GM19452 (cell line): Measurements from ENCODE around the gene AATF.

Experiments
- ATAC-seq: cut with Tn5 transposase; IDR thresholded peaks from one replicate; pipeline ENCODE4 v1.9.1; 2021; ENCODE audit not compliant: unreplicated experiment

Gene AATF, protein sequence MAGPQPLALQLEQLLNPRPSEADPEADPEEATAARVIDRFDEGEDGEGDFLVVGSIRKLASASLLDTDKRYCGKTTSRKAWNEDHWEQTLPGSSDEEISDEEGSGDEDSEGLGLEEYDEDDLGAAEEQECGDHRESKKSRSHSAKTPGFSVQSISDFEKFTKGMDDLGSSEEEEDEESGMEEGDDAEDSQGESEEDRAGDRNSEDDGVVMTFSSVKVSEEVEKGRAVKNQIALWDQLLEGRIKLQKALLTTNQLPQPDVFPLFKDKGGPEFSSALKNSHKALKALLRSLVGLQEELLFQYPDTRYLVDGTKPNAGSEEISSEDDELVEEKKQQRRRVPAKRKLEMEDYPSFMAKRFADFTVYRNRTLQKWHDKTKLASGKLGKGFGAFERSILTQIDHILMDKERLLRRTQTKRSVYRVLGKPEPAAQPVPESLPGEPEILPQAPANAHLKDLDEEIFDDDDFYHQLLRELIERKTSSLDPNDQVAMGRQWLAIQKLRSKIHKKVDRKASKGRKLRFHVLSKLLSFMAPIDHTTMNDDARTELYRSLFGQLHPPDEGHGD

DNA sequence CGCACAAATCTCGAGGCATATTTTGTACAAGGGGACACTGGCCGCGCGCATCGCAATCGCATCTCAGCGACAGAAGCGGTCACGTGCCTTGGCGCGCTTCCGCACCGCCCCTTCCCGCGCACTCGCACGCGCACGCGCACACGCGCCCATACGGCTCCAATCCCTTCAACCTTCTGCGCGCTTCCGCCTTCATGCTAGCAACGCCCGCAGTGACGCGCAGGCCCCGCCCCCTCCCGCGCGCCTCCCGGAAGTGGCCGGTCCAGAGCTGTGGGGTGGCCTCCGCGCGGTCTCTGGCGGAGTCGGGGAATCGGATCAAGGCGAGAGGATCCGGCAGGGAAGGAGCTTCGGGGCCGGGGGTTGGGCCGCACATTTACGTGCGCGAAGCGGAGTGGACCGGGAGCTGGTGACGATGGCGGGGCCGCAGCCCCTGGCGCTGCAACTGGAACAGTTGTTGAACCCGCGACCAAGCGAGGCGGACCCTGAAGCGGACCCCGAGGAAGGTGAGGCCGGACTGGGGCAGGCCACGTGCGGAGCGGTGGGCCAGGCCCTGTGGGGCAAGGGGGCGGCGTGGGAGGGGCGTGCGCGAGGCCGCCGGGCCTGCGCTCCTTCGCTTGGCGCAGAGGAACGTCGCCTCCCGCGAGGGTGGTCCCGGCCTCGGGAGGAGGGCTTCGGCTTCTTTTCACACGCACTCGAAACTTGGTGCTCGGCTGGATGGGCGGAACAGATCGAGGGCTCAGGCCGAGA is at the start of gene AATF:
Gene AATF, plus strand, starts transcription at position 238 of the 744 bp plus-strand sequence. Its CDS starts 172 bp downstream, at position 410.
- ATAC-seq, result peak; percentile 92

DNA sequence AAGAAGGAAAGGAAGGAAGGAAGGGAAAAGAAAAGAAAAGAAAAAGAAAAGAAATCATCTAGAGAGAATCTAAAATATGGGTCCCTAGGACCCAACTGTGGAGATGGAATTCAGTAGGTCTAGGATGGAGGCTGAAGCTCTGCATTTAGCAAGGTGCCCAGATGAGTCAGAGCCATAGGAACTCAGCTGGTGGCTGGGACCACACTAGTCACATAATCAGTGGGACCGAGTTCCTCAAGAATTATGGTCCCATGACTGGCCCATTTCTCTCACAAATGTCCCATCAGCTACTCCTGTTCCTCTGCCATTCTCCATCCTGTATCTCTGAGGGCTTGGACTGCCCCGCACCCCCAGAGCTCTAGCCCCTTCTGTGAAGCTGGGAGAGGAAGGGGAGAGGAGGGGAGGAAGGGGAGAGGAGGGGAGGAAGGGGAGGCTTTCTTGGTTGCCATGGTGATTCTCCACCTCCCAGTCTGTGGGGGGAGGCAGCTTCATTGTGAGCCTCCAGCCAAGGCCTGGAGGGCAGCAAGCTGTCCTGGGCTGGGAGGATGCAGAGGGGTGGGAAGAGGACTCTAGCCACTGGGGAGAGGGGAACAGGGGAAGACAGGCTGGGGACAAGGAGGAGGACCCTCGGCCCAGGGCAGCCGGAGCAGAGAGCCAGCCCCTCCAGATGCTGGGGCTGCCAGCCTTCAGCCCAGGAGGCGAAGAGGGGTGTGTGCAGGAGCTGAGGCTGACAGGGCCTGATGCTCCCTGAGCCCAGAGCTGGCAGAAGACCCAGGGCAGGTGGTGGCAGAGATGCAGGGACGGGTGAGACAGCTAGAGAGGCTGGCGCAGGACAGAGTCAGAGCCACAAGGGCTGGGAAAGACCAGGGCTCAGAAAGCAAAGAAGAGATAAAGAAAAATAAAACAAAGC is 49.2 kb upstream of the AATF start:
- no peak for ATAC-seq

DNA sequence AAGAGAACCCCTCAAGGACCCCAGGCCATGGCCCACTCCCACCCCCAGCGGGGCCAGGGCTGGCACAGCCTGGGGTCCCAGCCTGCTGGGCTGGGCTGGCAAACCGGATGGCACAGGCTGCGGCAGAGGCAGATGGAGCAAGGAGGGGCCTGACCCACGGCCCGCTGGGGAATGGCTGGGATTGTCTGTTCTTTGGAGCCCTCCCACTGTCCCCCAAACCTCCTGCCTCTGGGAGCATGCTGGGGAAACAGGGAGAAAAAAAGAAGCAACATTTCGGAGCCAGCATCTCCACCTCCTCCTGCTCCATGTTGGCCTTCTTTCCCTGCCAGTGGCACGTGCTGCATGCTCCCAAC is 48.6 kb upstream of the AATF start:
- no peak for ATAC-seq

DNA sequence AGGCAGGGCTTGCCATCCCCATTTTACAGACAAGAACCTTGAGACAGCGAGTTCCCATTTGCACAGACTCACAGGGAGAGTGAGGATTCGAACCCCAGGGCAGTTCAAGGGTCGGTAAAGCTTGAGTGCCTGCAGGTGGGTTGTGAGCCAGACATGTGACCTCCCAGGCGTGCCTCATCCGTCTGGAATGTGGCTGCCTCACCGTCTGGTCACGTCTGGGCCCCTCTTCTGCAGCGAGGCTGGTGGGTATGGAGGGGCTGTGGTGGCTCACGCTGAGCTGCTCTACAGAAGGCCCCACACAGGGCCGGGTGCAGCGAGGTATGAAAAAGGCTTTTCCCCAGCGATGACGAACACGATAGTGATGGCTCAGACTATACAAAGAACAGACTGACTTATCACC is 47.2 kb upstream of the AATF start:
- no peak for ATAC-seq

DNA sequence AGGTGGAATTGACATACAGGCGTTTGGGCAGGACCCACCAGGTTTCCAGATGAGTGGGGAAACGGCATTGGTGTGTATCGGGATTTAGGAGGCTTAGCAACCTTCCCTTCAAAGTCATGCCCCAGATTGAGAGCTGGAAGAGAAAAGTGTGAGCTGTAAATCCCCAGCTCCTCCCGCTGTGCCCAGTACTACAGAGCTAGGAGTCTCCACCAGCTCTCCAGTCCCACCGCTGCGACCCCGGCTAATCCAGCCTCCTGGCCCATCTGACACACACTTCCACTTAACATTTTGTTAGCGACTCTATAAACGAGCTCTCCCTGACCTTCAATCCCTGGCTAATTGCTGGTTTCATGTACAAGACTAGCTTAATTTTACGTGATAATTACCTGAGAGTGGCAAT is 41.3 kb upstream of the AATF start:
- ATAC-seq, result no peak

DNA sequence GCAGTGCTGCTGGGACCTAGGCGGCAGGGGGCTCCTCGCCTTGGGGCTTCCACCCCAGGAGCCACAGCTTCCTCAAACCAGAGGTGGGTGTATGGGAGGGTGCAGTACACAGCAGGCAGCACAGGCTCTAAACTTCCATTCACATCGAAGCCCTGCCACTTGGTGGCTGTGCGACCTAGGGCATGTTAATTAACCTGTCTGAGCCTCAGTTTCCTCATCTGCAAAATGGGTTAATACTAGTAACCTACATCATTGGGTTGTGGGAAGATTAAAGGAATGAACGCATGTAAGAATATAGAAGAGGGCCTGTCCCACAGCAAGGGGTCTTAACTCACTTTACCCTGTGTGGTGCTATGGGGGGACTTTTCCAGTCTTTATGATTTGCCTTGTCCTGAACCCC is 38.2 kb upstream of the AATF start:
- no peak for ATAC-seq

DNA sequence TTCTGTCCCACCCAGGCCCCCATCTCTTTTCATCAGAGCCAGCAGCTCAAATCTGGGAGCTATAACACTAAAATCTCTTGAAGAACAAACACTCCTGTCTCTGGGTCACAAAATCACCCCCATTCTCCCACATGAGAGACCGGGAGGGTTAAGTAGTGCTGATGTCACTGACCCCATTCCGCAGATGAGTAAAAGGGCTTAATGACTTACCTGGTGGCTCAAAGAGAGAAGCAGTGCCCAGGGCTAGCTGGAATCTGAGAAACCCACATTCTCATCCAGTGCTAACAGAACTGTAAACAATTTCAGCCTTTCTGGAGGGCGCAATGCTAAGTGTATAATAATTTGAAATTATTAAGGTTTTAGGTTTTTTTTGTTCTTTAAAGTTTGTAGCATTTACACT is 37.8 kb upstream of the AATF start:
- ATAC-seq, result no peak

DNA sequence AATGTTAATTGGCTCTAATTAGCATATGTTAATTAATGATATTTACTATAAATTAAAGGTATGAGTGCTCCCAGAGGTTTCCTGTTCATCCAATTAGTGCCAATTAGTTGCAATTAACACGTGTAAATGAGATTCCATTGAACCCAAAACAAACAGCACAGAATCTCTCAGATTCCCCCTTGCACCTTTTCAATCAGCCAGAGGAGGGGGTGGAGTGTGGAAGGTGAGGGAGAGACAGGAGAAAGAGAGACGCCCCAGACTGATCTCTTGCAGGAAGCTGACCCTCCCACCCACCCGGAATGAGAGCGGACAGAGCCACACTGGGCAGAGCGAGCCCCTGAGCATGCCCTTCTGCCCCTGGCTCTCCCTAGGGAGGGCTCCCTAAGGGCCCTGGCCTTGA is 35.6 kb upstream of the AATF start:
- no peak for ATAC-seq

DNA sequence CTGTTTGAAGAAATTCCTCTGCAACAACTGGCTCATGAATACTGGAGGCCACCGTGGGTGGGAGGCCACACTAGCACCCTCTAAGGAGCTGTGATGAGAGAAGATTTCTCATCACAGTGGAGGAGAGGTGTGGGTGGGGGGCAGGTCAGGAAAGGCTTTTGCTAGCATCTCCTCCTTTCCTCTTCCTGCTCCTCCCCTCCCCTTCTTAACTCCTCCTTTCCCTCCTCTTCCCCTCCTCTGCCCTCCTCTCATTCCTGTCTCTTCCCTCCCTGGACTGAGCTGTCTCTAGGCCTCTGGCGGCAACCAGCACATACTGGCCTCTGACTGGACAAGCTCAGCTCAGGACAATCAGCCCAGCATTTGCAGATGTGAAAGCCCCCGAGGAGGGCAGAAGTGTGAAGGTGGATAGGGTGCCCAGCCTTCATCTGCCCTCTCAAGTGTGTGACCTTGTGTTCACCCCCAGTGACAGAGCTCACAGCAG is 30.5 kb upstream of the AATF start:
- ATAC-seq, result no peak

DNA sequence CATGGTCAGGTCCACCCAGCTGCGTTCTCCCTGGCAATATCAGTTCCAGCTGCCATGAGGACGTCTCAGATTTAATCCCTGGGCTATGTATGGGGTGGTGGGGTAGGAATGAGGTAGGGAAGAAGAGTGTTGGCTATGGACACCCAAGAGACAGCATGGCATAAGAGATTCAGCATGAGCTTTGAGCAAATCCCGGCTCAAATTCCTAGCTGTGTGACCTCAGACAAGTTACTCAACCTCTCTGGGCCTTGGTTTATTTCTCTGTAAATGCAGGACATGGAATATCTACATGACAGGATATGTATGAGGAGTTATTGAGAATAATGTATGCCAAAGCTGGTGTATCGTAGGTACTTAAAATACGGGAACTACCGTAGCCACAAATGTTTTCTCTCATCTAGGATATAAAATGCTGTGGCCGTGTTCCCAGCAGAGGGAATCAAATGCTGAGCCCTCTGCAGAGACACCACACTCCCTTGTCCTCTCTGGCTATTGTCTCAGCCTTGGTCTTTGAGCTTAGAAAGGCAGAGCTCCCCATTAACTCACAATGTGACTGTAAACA is 29.3 kb upstream of the AATF start:
- no peak for ATAC-seq

DNA sequence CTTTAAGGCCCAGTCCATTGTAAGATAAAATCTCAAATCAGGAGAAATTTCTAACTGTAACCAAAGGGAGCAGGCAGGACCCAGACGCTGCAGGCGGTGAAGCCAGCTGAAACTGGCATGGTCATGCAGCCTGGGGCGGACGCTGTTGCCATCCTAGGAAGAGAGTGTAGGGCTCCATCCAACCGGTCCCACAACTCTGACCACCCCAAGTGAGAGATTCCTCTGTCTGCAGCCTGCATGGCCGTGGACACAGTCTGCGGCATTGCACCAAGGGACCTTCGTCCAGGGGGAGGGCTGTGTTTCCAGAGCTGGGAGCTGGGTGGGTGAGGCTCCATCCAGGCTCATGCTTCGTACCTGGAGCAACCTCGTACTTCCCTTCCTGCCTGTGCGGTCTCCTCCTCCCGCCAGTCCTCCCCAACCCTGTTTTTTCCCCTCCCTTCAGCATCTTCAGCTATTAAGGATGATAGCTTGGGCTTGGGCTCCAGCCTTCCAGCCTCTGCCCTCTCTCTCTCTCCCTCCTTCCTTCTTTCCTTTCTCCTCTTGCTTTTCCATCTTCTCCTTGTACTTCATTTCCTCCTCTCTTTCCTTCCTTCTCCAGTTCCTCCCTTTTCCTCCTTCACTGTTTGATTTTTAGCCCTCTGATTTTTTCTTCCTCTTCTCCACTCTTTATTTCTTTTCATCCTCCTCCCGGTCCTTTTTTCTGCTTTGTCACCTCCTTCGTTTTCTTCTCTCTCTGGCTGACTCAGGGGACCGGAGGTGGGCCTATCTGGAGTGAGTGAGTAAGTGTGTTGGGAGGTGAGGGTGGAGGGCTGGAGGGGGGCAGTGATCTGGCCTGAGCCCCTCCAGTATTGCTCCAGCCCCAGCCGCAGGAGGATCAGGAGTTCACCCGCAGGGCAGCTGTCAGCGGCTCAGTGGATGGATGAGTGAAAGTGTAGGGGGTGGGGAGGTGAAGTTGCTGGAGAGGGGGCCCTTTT is 28.4 kb upstream of the AATF start:
- no peak for ATAC-seq

DNA sequence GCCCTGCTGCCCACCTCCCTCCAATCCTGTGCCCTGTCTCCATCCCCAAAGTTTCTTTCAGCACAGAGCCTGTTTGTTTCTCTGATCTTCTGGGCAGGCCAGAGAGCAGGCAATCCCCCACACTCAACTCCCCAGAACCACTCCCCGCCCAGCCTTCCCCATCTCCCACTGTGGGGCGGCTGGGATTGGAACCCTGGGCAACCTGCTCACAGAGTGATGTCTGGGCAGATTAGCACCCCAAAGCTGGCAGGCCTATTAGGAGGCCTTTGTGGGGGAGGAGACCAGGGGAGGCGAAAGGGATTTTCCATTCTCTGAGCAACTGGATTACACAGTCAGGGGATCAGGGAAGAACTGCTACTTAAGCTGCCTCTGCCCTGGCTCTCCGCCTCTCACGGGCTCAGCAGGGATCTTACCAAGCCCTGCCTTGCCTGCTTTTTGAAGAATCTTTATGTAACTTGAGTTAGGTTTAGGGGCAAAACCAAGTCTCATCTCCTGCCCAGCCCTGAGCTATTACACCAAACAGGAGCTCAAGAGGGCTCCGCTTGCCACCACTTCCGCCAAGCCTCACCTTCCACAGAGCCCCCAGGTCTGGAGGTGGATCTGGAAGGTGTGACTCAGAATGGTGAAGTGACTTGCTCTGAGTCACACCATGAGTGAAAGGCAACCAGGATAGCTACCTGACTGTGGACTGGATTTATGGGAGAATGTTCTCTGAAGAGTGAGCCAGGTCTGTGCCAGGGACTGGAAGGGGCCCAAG is 27.5 kb upstream of the AATF start:
- no peak for ATAC-seq

DNA sequence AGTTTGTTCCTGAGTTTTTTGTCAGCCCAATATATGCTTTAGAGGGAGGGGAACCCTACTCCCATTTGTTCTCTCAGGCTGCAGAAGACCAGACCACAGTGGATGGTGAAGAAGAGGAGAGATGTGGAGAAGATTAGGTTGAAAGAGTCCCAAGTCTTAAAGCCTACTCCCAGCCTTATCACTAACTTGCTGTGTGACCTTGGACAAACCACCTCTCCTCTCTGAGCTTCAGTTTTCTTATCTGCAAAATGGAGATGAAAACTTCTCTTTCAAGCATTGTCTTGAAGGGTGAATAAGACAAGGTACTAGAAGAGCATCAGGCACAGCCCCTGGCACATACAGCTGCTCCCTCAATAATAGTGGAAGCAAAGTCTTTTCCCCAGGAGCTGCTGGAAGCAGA is 26.6 kb upstream of the AATF start:
- no peak for ATAC-seq

DNA sequence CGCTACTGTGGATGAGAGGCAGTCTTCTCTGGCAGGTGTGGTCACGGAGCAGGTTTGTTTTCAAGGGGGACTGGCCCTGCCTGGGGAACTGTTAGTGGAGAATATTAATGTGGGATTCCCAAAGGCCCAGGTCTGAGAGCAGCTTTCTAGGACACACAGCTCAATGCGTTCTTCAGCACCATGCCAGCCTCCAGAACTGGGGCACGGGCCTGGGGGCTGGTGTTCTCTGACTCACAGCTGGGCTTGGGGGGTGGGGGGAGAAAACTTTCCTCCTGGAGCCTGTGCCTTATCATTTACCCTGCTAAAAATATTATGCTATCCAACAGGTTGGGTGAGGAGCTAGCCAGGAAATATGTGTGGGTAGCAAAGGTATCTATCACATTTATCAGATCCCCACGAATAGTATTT is 24.9 kb upstream of the AATF start:
- no peak for ATAC-seq

DNA sequence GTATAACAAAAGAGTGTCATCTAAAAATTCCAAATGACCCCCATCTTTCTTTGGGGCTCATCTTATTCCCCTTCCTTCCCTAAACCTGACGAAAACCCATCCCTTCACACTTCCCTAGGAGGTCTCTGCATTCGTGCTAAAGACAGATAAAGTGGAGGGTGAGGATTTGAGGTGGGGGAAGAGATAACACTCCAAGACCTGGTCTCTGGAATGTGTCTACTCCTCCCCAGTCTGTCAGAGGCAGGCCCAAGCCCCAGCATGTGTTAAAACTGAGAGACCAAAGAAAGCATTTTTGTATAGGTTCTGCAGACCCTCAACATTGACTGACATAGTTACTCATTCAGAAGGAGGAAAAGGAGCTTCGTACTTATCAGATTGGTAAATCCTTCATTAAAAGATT is 22.5 kb upstream of the AATF start:
- no peak for ATAC-seq

DNA sequence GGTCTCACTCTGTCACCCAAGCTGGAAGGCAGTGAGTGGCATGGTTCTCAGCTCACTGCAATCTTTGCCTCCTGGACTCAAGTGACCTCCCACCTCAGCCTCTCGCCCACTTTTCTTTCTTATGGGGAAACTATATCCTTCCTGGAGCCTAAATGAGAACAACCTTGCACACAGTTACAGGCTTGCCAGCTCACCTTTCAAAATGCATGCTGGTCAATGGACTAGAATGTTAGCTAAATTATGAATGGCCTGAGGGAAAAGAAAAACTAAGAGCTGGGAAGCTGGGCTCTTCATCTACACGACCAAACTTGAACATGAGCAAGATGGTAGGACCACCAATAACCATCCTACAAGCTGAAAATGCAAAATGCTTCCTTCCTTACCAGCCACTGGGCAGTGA is 22.1 kb upstream of the AATF start:
- ATAC-seq, result no peak

DNA sequence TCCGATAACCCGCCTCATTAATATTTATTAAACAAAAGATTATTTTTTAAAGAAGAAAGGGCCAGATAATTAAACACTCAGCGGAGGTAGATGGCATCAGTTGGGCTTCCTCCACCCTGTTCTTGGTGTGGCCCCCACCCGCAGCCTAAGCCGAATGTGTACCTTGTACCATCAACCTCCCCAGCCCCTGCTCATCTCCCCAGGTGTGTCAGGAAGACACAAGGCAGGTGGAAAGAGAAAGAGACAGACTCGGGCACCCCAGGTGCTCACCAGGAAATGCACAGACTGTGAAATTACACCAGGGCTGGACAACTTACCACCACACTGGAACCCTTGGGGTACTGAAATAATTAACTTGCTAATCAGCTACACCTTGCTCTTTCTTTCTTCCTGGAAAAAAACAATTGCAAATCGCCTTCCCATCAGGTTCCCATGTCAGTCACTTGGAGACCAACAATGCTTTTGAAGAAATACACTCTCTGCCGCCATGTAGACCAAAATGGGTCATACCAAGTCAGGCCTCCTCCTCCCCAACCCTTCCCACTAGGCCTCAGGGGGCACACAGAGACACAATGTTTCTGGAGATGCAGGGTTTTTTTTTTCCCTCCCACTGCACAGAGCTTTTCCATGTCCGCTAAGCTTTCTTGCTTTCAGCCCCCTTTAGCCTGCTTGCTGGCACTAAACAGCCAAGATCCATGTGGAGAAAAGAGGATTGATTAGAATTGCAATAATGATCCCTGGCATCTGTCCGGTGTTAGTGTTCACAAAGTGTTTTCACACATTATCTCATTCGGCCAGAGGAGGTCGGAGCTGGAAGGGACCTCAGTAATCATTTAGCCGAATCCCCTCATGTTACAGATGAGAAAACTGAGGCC is 20.0 kb upstream of the AATF start:
- no peak for ATAC-seq
